Posterior cingulate gyrus (tissue), 11 donors: ENCODE measurements around the gene PRRX2.
"Not testable (repeated sequence)": the region's sequence is repeated elsewhere in the genome, so short reads cannot be mapped to it uniquely, and the experiment has no call there.

ENCODE experiments used
- DNase-seq, 10 donors: peaks; one replicate each; pipeline versions ENCODE4 v3.0.0 to v3.0.0-alpha.2; 2020 to 2021; ENCODE audit warnings: mixed read lengths in 3 of 10
- intact Hi-C: fragments of 100-400 bp; cut with DNase I; formaldehyde crosslinking; loops from one replicate; pipeline ENCODE4 v1.15.1; 2023

Gene PRRX2

GRCh38 chr9:129724456-129725190, 59.2 kb downstream of the PRRX2 start:
- DNase-seq: no peak
- intact Hi-C loops: no loop called here

- DNase-seq: no peak
- intact Hi-C loops: no loop called here
Observed at GRCh38 chr9:129725795-129726251, 60.4 kb downstream of the PRRX2 start.

DNA sequence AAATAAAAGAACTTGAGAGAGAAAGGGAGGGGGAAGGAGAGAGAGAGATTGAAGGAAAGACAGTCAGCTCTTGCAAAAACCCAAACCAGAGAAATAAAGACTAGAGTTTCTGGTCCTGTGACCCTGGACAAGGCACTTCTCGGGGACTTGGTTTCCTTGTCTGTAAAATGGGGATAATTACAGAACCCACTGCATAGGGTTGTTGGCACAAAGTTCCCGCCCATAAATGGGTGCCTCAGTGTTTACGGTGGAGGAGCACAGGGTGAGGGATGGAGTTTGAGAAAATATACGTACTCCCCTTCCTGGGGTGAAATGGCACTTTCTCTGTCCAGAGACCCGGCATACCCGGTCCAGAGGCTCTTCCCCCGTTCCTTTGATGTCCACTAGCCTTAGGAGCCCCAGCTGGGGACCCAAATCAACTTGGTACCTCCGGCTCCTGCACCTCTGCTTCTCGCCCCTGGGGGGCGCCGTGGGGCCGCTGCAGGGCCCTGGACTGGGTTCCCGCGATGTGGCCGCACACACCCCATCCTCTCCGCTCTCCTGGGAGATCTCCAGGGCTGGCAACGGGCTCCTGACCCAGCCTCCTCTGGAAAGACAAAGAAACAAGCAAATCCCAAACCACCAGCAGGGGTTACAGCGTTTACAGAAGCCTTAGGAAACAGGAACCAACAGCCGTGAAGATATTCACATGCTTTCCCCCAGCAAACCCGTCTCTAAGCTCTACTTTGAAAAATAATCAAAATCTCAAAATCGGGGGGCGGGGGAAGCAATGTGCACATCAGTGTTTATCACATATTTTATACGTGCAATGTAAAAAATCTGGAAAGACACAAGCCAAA, 61.1 kb downstream of the PRRX2 start:
- DNase-seq: peak; percentile 21 to 96 (median 62)
- intact Hi-C loops: no loop called here

GRCh38 chr9:129728744-129729143, 63.3 kb downstream of the PRRX2 start:
- intact Hi-C loops: no loop called here
- no peak for DNase-seq

- no peak for DNase-seq
- intact Hi-C loops: no loop called here
Observed at GRCh38 chr9:129731477-129732085, 66.1 kb downstream of the PRRX2 start.

DNA sequence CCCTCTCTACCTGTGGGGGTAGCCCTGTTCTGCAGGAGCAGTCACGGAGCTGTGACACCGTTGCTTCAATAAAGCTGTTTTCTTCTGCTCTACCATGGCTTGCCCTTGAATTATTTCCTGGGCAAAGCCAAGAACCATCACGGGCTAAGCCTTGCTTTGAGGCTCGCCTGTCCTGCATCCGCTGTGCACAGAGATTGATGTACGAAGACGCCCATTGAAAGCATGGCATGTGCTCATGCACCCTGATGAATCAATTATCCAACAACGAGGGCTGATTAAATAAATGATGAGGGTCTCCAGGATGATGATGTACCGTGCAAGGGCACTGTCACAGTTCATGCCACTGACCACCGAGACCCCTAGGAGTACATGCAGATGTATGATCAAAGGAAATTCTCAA, 66.7 kb downstream of the PRRX2 start:
- no peak for DNase-seq
- intact Hi-C loops: no loop called here

DNA sequence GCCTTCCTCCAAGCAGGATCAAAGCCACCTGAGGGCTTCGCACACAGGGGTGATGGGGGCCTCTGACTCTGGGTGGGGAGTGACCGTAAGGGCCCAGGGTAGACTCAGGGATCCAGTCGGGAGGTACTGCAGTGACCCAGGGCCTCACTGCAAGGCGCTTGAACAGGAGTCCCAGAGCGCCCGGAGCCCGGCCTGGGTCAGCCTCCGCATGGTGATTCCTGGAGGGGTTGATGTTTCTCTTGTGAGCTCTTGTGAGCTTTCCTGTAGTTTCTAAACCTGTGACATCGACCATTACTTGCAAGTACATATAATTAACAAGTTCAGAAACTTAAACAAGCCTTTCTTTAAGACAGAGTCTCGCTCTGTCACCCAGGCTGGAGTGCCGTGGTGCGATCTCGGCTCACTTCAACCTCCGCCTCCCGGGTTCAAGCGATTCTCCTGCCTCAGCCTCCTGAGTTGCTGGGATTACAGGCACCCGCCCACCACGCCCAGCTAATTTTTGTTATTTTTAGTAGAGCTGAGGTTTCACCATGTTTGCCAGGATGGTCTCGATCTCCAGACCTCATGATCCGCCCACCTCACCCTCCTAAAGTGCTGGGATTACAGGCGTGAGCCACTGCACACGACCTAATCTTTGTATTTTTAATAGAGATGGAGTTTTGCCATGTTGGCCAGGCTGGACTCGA, 67.6 kb downstream of the PRRX2 start:
- intact Hi-C loops: no loop called here
- no peak for DNase-seq

- intact Hi-C loops: no loop called here
- no peak for DNase-seq
Observed at GRCh38 chr9:129733632-129733953, 68.1 kb downstream of the PRRX2 start.

DNA sequence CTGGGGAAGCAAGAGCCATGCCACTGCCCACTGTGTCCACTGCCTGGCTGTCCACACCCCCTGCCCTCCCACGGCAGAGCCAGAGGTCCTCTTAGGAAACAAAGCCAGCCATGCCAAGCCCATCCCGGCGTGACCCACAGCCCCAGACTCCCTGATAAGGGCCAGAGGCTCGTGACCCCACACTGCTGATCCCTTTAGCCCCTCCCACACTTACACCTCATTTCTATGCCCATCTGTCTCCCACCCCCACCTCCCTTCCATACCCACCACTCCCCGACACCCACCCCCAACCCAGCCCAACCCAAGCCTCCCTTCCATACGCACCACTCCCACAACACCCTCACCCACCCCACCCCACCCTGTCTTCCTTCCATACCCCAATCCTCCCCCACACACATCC, 70.1 kb downstream of the PRRX2 start:
- intact Hi-C loops: no loop called here

DNA sequence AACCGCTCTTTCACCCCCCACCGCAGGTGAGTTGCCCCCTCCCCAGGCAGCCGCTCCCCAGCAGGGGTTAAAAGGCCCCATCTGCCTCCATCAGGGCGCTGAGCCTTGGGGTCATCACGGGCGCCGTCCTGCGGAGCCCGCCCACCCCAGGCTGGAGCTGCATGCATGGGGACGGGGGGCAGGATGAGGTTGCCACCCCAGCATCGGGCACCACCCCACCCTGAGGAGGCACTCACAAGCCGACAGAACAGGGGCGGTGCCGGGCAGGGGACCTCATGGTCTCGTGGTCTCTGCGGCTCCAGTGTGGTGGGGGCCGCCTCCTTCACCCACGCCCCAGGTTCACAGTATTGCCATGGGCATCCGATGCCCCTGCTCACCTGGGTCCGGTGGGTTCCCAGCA, 70.9 kb downstream of the PRRX2 start:
- DNase-seq: no peak
- intact Hi-C loops: no loop called here

More for the DNA sequence above, 70.1 kb downstream of the PRRX2 start:
- no peak for DNase-seq

- intact Hi-C loops: loop anchor here (1.0 kb wide), 1 partner anchor 46 kb away; no protein-coding TSS in a partner anchor
- peak; percentile 67 to 96 (median 82) for DNase-seq
Observed at GRCh38 chr9:129737479-129738274, 72.2 kb downstream of the PRRX2 start.

GRCh38 chr9:129739432-129739831, 74.0 kb downstream of the PRRX2 start:
- intact Hi-C loops: no loop called here
- peak in 1 of 10 donors; percentile 83 for DNase-seq

DNA sequence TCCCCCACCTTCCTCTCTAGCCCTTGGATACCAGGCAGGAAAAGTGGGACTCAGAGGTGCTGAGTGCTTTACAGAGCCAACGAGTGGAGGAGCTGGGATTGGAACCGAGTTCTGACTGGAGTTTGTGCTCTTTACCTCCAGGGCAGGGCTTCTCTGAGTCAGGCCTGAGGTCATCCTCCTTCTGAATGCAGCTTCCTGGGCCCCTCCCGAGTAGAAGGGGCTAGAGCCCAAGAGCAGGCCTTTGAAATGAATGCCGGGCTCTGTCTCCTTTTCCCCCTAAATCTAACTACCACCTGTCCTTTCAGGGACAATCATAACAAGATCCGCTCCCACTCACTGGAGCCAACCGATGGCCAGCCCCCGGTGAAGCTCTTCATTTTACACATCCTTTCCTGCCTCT, 74.7 kb downstream of the PRRX2 start:
- DNase-seq: no peak
- intact Hi-C loops: no loop called here

DNA sequence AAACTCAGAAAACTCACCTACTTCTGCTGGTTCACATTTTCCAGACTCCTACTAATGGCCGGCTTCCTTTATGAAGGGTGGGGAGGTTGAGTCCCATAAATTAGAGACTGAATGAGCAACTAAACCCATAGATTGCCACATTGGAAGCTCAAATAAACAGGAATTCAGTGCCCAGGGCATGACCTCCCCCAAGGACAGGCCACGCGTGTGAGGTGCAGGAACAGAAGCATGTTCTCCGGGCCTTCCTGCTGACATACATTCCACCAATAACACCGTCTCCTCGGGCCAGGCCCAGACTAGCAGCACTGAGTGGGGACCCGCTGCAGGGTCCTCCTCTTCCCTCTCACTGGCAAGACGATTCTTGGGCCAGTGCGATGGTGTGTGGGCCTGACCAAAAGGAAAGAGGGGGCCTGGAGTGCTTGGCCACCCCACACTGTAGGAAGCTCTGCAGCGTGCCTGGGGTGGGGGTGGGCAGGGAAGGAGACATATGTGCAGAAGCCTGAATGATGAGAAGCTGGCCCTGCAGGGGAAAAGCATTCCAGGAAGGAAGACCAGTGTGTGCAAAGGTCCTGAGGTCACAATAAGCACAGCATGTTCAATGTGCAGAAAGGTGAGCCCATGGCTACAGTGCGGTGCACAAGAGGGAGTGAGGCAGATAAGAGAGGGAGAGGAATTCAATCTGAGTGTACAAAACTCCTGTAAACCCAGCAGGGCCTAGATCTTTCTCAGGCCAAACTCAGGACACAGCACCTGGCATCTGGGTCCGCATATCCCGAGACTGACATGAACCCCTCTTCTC, 75.4 kb downstream of the PRRX2 start:
- intact Hi-C loops: no loop called here
- no peak for DNase-seq

DNA sequence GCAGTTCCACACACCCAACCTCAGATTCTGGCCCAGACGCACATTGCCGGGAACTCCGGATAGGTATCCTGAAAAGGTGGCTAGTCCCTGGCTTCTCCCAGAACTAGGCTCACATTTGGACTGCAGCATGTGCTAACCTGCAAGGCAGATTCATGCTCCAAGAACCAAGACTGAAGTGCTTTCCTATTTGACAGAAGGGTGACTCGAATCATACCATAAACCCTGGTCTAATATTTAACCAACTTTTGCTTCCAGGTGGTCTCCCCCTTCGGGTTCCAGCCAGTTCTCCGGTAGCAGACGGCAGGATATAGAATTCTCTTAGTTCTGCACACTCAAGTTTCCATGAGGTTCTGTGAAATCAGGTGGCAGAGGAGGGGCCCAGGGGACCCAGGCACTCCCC, 79.8 kb downstream of the PRRX2 start:
- DNase-seq: no peak
- intact Hi-C loops: no loop called here

- intact Hi-C loops: no loop called here
- no peak for DNase-seq
Observed at GRCh38 chr9:129746092-129746777, 80.8 kb downstream of the PRRX2 start.

DNA sequence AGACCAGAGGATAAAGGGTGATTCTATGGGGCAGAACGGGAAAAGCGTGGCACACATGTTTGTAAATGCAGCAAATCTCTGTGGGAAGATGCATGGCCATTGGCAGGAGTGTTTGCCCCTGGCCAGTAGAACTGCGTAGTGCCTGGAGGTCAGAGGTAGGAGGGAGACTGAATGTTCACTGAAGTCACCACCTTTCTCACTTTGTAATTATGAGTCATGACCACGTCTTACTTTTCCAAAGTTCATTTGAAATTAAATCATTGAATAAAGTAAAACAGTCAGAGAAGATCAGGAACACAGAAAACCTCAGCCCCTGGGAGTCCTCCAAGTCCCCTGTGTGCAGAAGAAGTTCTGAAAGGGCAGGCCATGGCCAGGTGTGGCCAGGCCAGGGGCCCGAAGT, 82.8 kb downstream of the PRRX2 start:
- intact Hi-C loops: no loop called here
- DNase-seq: no peak

DNA sequence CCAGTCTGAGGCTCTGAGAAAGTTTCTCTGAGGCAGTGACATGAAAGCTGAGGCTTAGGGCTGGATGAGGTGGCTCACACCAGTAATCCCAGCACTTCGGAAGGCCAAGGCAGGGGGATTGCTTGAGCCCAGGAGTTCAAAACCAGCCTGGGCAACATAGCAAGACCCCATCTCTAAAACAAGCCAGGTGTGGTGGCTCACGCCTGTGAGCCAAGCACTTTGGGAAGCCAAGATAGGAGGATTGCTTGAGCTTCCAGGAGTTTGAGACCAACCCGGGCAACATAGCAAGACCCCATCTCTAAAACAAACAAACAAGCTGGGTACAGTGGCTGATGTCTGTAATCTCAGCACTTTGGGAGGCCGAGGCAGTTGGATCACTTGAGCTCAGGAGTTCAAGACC, 83.6 kb downstream of the PRRX2 start:
- DNase-seq, intact Hi-C loops: not testable (repeated sequence)

DNA sequence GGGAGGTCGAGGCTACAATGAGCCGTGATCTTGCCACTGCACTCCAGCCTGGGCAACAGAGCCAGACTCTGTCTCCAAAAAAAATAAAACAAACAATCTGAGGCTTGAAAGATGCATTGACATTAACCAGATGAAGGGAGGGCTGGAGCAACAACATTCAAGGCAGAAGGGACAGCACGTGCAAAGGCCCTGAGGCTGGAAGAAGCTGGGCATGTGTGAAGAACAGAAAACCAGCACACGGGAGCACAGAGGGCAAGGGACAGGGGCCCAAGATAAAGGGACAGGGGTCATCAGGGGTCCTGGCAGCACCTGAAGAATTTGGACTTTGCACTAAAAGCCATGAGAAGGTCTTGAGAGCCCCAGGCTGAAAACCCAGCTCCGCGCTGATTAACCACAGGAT, 84.1 kb downstream of the PRRX2 start:
- intact Hi-C loops: no loop called here

More for the DNA sequence above, 84.1 kb downstream of the PRRX2 start:
- DNase-seq: no peak
